ENCODE measurements around the gene KDELR3.
"Not testable (repeated sequence)": the region's sequence is repeated elsewhere in the genome, so short reads cannot be mapped to it uniquely, and the experiment has no call there.

The KDELR3 gene

DNA sequence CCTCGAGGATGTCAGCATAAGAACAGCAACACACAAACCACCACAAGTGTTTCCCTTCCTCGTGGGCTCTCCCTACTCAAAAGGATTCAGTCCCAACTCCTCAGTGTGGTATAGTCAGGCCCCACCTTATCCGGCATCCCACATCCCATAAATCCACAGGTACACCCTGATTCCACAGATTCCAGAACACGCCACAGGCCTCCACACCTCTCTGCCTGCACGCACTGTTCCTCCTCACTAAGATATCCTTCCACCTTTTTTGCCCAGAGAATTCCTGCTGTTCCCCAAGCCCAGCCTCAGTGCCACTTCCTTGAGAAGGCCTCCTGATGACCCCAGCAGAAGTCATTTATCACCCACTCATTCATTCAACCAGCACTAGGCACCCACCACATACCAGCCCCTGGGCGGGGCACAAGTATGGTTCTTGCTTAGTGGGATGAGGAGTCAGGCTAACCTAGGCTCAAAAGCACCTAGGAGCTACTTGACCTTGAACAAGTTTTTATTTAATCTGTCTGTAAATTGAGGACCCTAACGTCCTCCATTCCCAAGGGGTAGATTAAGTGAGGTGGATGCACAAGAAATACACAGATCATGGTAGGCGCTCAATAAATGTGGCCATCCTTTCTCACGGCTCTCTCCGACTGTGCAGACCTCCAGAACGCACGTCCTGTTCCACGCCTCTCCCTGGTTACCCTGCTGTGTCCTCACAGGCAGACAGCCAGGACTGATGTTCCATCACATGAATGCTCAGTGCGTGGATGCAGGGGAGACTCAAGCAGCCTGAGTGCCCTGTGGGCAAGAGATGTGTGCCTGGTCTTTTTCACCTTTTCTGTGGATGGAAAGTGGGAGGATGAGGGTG, 10.8 kb upstream of the KDELR3 start:
- no peak for DNase-seq

GRCh38 chr22:38460426-38460840, 7.5 kb upstream of the KDELR3 start:
- no peak for DNase-seq

GRCh38 chr22:38461057-38461413, 6.9 kb upstream of the KDELR3 start:
- no peak for DNase-seq

- DNase-seq: no peak
These were observed 6.3 kb upstream of the KDELR3 start for GRCh38 chr22:38461414-38462081.

GRCh38 chr22:38462960-38463784, 4.7 kb upstream of the KDELR3 start:
- no peak for DNase-seq

DNA sequence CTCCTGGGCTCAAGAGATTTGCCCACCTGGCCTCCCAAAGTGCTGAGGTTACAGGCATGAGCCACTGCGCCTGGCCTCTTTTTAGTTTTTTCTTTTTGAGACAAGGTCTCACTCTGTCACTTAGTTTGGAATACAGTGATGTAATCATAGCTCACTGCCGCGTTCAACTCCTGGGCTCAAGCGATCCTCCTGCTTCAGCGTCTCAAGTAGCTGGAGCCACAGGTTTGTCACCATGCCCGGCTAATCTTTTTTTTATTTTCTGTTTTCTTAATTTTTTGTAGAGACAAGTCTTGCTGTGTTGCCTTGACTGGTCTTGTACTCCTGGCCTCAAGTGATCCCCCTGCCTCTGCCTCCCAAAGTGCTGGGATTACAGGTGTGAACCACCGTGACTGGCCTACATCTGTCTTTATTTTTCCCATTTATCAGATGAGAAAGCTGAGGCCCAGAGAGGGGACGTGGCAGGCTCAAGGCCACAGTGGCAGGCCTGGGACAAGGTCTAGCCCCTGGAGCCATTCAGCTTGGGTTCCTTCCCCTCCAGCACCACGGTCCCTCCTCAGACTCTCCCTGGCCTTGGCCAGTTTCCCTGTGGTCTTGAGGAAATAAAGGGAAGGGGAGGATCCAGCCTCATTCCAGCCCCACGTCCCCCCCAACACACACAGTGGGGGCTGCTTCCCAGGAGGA, 2.8 kb upstream of the KDELR3 start:
- no peak for DNase-seq

- no peak for DNase-seq
These were observed 2.0 kb upstream of the KDELR3 start for GRCh38 chr22:38465673-38466490.

GRCh38 chr22:38467438-38467903, 425 bp upstream of the KDELR3 start:
- no peak for DNase-seq

- no peak for DNase-seq
These were observed 778 bp downstream of the KDELR3 start for GRCh38 chr22:38468443-38469305.

DNA sequence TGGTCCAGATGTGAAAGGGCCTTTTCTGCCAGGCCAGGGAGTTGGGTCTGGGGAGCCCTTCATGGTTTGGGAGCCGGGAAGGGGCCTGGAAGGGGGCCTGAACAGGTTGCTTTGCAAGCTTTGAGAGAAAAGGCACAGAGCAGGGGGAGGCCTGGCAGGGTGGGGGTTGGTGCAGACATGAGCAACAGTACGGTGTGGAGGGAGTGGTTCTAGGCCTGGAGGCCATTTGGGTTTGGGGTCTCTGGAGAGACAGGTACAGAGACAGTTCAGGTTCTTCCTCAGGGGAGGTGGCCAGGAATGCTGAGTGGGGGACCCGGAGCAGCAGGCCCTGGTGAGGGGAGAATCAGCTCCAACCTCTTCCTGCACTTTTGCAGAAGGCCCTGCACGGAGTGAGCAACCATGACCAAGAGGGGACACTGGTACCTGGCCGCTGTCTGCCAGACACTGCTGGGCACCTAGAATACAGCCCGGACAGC, 1.4 kb downstream of the KDELR3 start:
- no peak for DNase-seq

GRCh38 chr22:38470179-38470578, 2.3 kb downstream of the KDELR3 start:
- not testable (repeated sequence) for DNase-seq

GRCh38 chr22:38471237-38471636, 3.3 kb downstream of the KDELR3 start:
- no peak for DNase-seq

DNA sequence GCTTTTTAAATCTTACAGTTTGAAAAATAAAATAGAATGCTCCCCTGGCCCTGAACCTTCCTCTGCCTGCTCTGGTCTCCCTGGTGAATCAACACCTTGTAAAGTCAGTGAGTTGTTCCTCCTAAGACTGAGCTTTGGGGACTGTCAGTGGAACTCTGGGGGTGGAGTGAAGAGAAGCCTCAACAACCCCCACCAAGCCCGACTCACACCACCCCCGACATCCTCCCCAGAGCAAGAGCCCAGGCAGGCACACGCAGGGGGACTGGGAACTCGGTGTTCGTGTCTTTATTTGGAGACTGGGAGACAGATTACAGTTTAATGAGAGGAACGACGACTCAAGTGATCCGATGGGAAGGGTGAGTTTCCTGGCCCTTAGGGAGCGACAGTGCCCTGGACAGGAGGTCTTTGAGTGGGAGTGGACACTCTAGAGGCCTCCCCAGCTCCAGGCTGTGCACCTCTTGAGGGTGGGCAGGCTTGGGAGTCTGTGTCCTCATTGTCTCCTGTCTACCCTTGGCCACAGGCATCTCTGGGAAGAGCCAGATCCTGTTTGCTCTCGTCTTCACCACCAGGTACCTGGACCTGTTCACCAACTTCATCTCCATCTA, 6.2 kb downstream of the KDELR3 start:
- DNase-seq: no peak

DNA sequence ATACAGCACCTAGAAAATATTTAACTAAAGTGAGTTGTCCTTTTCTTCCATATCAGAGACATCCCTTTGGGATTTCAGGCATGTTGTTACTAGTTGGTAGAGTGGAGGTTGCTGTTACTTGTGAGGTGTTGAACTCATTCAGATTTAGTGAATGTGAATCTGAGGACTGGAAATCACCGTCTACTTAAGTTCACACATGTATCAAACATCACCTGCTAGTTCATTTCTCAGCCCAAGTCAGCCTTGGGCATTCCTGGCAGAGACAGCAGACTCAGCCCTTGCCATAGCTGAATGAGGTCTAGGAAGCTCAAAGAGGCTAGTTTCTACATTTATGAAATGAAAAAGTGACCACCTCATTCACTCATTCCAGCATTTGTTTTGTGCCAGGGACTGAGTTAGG, 9.7 kb downstream of the KDELR3 start:
- no peak for DNase-seq

DNA sequence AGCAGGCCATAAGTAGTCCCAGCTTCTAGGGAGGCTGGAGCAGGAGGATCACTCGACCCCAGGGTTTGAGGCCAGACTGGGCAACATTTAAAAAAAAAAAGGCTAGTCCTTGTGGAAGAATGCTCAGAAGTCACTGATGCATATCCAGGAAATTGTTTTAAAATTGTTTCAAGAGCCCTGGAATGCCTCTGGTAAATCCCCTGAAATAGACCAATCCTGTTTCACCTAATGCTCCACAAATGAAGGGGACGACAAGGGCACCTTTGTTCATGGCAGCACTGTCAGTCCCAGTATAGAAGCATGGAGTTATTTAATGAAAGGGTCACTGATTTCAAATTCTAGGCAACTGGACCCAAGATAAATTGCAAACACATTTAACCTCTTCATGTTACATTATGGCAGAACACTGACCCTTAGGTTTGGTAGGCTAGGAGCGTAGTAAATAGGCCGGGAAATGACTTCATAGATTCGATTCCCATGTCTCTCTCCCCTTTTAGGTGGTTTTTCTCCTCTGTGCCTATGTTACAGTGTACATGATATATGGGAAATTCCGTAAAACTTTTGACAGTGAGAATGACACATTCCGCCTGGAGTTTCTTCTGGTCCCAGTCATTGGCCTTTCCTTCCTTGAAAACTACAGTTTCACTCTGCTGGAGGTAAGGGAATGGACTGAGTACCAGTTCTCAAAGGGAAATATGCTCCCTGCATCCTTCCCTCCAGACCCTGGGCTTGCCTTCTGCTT, 11.4 kb downstream of the KDELR3 start:
- no peak for DNase-seq

- no peak for DNase-seq
These were observed 13.4 kb downstream of the KDELR3 start for GRCh38 chr22:38481162-38481870.

DNA sequence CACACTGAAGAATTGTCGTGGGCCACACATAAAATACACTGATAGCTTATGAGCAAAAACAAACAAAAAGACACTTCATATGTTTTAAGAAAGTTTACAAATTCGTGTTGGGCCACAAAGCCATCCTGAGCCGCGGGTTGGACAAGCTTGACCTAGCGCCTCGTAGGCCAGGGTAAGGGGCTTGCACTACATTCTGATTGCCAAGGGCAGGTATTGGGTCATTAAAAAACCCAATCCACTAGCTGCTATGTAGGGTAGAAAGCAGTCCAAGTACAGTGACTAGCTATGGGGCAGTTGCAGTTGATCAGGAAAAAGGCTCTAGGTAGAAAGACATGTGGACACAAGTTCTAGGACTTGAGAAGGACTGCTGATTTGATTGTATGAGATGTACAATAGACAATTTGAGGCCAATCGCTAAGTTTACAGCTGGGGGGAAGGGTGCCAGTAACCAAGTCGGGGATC, 14.0 kb downstream of the KDELR3 start:
- DNase-seq: no peak

GRCh38 chr22:38482662-38483308, 14.9 kb downstream of the KDELR3 start:
- DNase-seq: no peak

All from effector CD4-positive, alpha-beta T cell (primary cell).